HCT116 (cell line): ENCODE results near the gene EEF1G. TPM values are rescaled to one million over a fixed set of nuclear protein-coding genes. Genes with fewer than 3 reads are reported as not detected.

Experiments used
- ATAC-seq: fragments of 200-7000 bp; cut with Tn5 transposase; 2 replicates; pipeline ENCODE4 v1.9.1; 2020; ENCODE audit warnings: mild to moderate bottlenecking, moderate library complexity
- BruUV-seq: library from RNA; stranded (reverse); fragments of 400-500 nt; replicated peaks from 2 replicates; lab custom pipeline; 2021; lab: Mats Ljungman, UMichigan
- CTCF ChIA-PET: fragments of 300-600 bp; sonication (Branson Sonifier 250); formaldehyde crosslinking; loops from one replicate; lab custom pipeline; 2021; ENCODE audit warnings: antibody characterized with exemption; lab: Charles Lee
- POLR2A ChIA-PET: fragments of 300-600, 350-600 bp; sonication (Branson Sonifier 250); formaldehyde crosslinking; loops from one replicate; lab custom pipeline; 2021; ENCODE audit warnings: antibody characterized with exemption; lab: Charles Lee
- RAD21 ChIA-PET, 2 experiments: fragments of 300-600 bp; sonication (Branson Sonifier 250); formaldehyde crosslinking; loops; one replicate each; lab custom pipeline; 2023; ENCODE audit warnings: low total read pairs in 2 of 2; ENCODE audit not compliant: uncharacterized antibody in 2 of 2, unreplicated experiment in 2 of 2, low non-redundant PET in 1 of 2; lab: Charles Lee
- DNase-seq: peaks from one replicate; pipeline ENCODE4 v3.0.0-alpha.2; 2010; ENCODE audit warnings: low read depth, low spot score
- H2AFZ ChIP-seq: fragments of 200-600 bp; shearing (Covaris generic), sonication (generic); 2 replicates; pipeline ENCODE4 v1.6.1; 2017; ENCODE audit warnings: low read depth, mixed run types, mixed read lengths, antibody characterized with exemption, low read length; ENCODE audit not compliant: poor library complexity, severe bottlenecking
- H3K27ac ChIP-seq: 2 replicates; pipeline ENCODE4 v1.5.1; 2012; ENCODE audit warnings: low read depth, low read length
- H3K27me3 ChIP-seq: fragments of 200-600 bp; sonication (generic); 2 replicates; pipeline ENCODE4 v1.6.1; 2016; ENCODE audit warnings: mixed run types, low read length, mixed read lengths; ENCODE audit not compliant: insufficient read depth
- H3K36me3 ChIP-seq, 2 experiments: fragments of 200-500 bp in 1 of 2; fragments of 200-600 bp in 1 of 2; sonication (Bioruptor generic) in 1 of 2; sonication (generic) in 1 of 2; 2 replicates each; pipeline versions ENCODE4 v1.5.1 to v1.6.1; 2014 to 2016; ENCODE audit warnings: low read length in 2 of 2, inconsistent platforms in 1 of 2, mixed read lengths in 1 of 2, mixed run types in 1 of 2; ENCODE audit not compliant: insufficient read depth in 2 of 2, control insufficient read depth in 1 of 2
- H3K4me1 ChIP-seq, 2 experiments: fragments of 200-600 bp in 1 of 2; sonication (generic) in 1 of 2; 2 replicates each; pipeline versions ENCODE4 v1.5.1 to v1.6.1; 2012 to 2017; ENCODE audit warnings: low read length in 2 of 2, inconsistent platforms in 1 of 2, mild to moderate bottlenecking in 1 of 2, mixed read lengths in 1 of 2, mixed run types in 1 of 2, moderate library complexity in 1 of 2; ENCODE audit not compliant: insufficient read depth in 2 of 2, control insufficient read depth in 1 of 2
- H3K4me2 ChIP-seq: fragments of 200-600 bp; sonication (generic); 2 replicates; pipeline ENCODE4 v1.6.1; 2017; ENCODE audit warnings: mixed run types, low read length, mixed read lengths
- H3K4me3 ChIP-seq, 2 experiments: fragments of 200-600 bp in 1 of 2; sonication (generic) in 1 of 2; replicated peaks in 1 of 2; 2 replicates each; pipeline ENCODE4 v1.5.1; 2011 to 2016; ENCODE audit warnings: low read length in 2 of 2, control low read depth in 1 of 2, low read depth in 1 of 2, mild to moderate bottlenecking in 1 of 2, mixed read lengths in 1 of 2, mixed run types in 1 of 2
- H3K79me2 ChIP-seq: fragments of 200-600 bp; sonication (generic); 2 replicates; pipeline ENCODE4 v1.6.1; 2017; ENCODE audit warnings: mild to moderate bottlenecking, mixed run types, low read length, moderate library complexity, mixed read lengths; ENCODE audit not compliant: insufficient read depth
- H3K9ac ChIP-seq: fragments of 200-600 bp; sonication (generic); 2 replicates; pipeline ENCODE4 v1.6.1; 2016; ENCODE audit warnings: low read length, mixed read lengths
- H3K9me2 ChIP-seq: fragments of 200-600 bp; sonication (generic), shearing (Covaris generic); 2 replicates; pipeline ENCODE4 v1.6.1; 2017; ENCODE audit warnings: mixed run types, mild to moderate bottlenecking, moderate library complexity; ENCODE audit not compliant: insufficient read depth
- H3K9me3 ChIP-seq, 2 experiments: fragments of 200-500 bp in 1 of 2; fragments of 200-600 bp in 1 of 2; sonication (Bioruptor generic) in 1 of 2; sonication (generic) in 1 of 2; 2 replicates each; pipeline ENCODE4 v1.6.1; 2014 to 2017; ENCODE audit warnings: low read length in 2 of 2, mixed read lengths in 2 of 2, inconsistent platforms in 1 of 2, low read depth in 1 of 2, mild to moderate bottlenecking in 1 of 2, mixed run types in 1 of 2, moderate library complexity in 1 of 2; ENCODE audit not compliant: control insufficient read depth in 1 of 2, insufficient read depth in 1 of 2
- H4K20me1 ChIP-seq: fragments of 200-600 bp; sonication (generic), shearing (Covaris generic); 2 replicates; pipeline ENCODE4 v1.6.1; 2017; ENCODE audit warnings: mixed run types, mild to moderate bottlenecking, moderate library complexity; ENCODE audit not compliant: insufficient read depth
- CEBPB ChIP-seq: IDR thresholded peaks from 2 replicates; pipeline ENCODE4 v1.6.1; 2012; ENCODE audit warnings: low read depth
- EGR1 ChIP-seq: IDR thresholded peaks from 2 replicates; pipeline ENCODE4 v1.6.1; 2012; ENCODE audit warnings: low read depth
- ELF1 ChIP-seq: IDR thresholded peaks from 2 replicates; pipeline ENCODE4 v1.6.1; 2012; ENCODE audit warnings: low read depth, borderline replicate concordance
- EZH2phosphoT487 ChIP-seq: fragments of 200-600 bp; IDR thresholded peaks from 2 replicates; pipeline ENCODE4 v1.6.1; 2018; ENCODE audit warnings: antibody characterized with exemption, borderline replicate concordance
- POLR2A ChIP-seq: IDR thresholded peaks from 2 replicates; pipeline ENCODE4 v1.7.0; 2011; ENCODE audit warnings: borderline replicate concordance; ENCODE audit not compliant: insufficient read depth, insufficient read length; ENCODE audit errors: extremely low read depth
- POLR2AphosphoS5 ChIP-seq: IDR thresholded peaks from 2 replicates; pipeline ENCODE4 v1.6.1; 2011; ENCODE audit warnings: mild to moderate bottlenecking, low read depth, low read length, moderate library complexity
- SP1 ChIP-seq: IDR thresholded peaks from 2 replicates; pipeline ENCODE4 v1.6.1; 2012; ENCODE audit warnings: low read depth
- YY1 ChIP-seq: IDR thresholded peaks from 2 replicates; pipeline ENCODE4 v1.6.1; 2011; ENCODE audit warnings: low read length, low read depth, moderate library complexity, mild to moderate bottlenecking; ENCODE audit not compliant: insufficient replicate concordance; ENCODE audit errors: extremely low read depth
- ZFX ChIP-seq: fragments of 450-650 bp; IDR thresholded peaks from 2 replicates; pipeline ENCODE4 v1.6.1; 2017
- intact Hi-C: fragments of 100-400 bp; cut with micrococcal nuclease; formaldehyde crosslinking; loops from 2 replicates; pipeline ENCODE4 v1.10.0; 2022
- total RNA-seq: library from RNA; stranded (reverse); gene quantifications from one replicate; pipeline ENCODE4 v1.2.1, GENCODE V29; 2021; ENCODE audit not compliant: unreplicated experiment
- TF ChIP-seq, protein P1 (sequence below): IDR thresholded peaks from 2 replicates; pipeline ENCODE4 v1.6.1; 2012; ENCODE audit warnings: low read depth

EEF1G gene
- total RNA-seq, 1 experiment from 2014 or later: 1,901 TPM

DNA sequence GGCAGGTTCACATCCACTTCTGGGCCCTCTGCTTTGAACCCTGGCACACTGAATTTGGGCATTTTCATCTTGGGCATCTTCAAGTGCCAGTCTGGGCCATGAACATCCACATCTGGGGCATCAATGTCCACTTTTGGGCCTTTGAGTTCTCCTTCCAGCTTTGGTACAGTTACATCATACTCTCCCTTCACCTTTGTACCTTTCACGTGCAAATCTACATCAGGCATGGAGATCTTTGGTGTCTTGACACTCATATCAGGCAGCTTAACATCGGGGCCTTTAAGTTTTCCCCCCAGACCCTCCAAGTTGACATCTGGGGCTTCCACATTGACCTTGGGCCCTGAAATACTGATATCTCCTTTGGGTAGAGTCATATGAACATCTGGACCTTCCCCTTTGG, 41.6 kb downstream of the EEF1G start (continued):
- TF ChIP-seq EGR1 (no peak), ZFX (no peak)

DNA sequence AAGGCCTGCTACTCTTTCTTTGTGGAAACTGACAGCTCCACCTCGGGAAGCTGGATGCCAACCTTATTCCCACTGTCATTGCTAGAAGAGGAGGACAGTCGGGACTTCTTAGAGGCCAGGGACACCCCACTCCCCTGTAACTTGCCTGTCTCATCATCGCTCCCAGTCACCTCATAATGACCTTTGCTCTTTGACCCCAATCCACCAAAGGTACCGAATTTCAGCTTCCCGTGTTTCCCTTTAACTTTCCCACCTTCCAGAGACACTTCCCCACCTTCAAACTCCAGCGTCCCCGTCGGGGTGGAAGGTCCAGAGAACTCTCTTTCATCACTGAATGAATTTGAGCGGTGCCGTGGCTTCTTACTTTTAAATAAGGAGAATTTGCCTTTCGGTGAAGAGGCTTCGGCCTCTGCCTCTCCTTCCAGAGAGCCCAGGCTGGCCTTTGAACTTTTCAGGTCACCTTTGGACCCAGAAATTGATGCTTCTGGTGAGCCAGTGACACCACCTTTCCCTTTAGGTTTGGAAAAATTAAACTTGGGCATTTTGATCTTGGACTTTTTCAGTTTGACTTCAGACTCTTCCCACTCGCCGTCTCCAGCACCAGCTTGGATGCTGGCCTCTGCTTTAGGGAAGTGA, 56.8 kb downstream of the EEF1G start:
- ChIA-PET CTCF (no interaction called here), RAD21 (no interaction called here)
- Histone ChIP-seq H3K9me3 (no peaks in the 10 kb centered on the region), H3K79me2 (no peaks in the 10 kb centered on the region; the same call in 1 of the 2 replicates), H3K9me2 (no peaks in the 10 kb centered on the region), H3K36me3 (peaks cover 3 to 41% of the 10 kb centered on the region in 2 experiments; a peak in 2 of 4 replicates)
- intact Hi-C loops: no loop called here
- TF ChIP-seq CEBPB (no peak), POLR2A (no peak), POLR2AphosphoS5 (no peak), SP1 (no peak), EZH2phosphoT487 (no peak), ZFX (no peak), ELF1 (no peak), YY1 (no peak)
- TF ChIP-seq, protein P1, sequence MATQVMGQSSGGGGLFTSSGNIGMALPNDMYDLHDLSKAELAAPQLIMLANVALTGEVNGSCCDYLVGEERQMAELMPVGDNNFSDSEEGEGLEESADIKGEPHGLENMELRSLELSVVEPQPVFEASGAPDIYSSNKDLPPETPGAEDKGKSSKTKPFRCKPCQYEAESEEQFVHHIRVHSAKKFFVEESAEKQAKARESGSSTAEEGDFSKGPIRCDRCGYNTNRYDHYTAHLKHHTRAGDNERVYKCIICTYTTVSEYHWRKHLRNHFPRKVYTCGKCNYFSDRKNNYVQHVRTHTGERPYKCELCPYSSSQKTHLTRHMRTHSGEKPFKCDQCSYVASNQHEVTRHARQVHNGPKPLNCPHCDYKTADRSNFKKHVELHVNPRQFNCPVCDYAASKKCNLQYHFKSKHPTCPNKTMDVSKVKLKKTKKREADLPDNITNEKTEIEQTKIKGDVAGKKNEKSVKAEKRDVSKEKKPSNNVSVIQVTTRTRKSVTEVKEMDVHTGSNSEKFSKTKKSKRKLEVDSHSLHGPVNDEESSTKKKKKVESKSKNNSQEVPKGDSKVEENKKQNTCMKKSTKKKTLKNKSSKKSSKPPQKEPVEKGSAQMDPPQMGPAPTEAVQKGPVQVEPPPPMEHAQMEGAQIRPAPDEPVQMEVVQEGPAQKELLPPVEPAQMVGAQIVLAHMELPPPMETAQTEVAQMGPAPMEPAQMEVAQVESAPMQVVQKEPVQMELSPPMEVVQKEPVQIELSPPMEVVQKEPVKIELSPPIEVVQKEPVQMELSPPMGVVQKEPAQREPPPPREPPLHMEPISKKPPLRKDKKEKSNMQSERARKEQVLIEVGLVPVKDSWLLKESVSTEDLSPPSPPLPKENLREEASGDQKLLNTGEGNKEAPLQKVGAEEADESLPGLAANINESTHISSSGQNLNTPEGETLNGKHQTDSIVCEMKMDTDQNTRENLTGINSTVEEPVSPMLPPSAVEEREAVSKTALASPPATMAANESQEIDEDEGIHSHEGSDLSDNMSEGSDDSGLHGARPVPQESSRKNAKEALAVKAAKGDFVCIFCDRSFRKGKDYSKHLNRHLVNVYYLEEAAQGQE: no peak
- TF ChIP-seq, all 23 proteins: peak for 0
- Histone ChIP-seq H4K20me1 (peaks cover 4% of the 10 kb centered on the region; the same call in 1 of the 2 replicates), H3K9ac (no peak overlapping the region), H3K4me1 (no peaks in the 10 kb centered on the region), H3K4me3 (no peak overlapping the region), H3K27me3 (no peaks in the 10 kb centered on the region), H3K4me2 (no peak overlapping the region), H3K27ac (no peak overlapping the region), H2AFZ (no peak overlapping the region)
- ATAC-seq: no peak
- BruUV-seq: no TSS peak
- DNase-seq: no peak
- POLR2A ChIA-PET: no interaction called here
